H1 (cell line): ENCODE results near the gene KLK4. TPM values are rescaled to one million over a fixed set of nuclear protein-coding genes. Genes with fewer than 3 reads are reported as not detected.

Experiments
- CTCF ChIA-PET: fragments of 300-600 bp; sonication (Branson Sonifier 250); formaldehyde crosslinking; loops from one replicate; lab custom pipeline; 2021; ENCODE audit not compliant: partially characterized antibody; lab: Charles Lee
- POLR2A ChIA-PET: fragments of 300-600 bp; sonication (Branson Sonifier 250); formaldehyde crosslinking; loops from one replicate; lab custom pipeline; 2021; ENCODE audit warnings: inconsistent platforms; ENCODE audit not compliant: partially characterized antibody; lab: Charles Lee
- DNase-seq, 2 experiments: peaks; one replicate each; pipeline versions ENCODE4 v3.0.0 to v3.0.0-alpha.2; 2010 to 2022; ENCODE audit warnings: low spot score in 2 of 2, low read depth in 1 of 2, mixed read lengths in 1 of 2
- FAIRE-seq: peaks from 2 replicates; lab custom pipeline; 2011; peaks lifted over from hg19 to GRCh38; lab: Jason Lieb, UNC
- H2AFZ ChIP-seq: 2 replicates; pipeline ENCODE4 v1.8.1; 2012; ENCODE audit warnings: low read length, inconsistent platforms
- H2AK5ac ChIP-seq: 2 replicates; pipeline ENCODE4 v1.6.1; 2013; ENCODE audit warnings: low read depth, low read length
- H2BK120ac ChIP-seq: replicated peaks from 2 replicates; pipeline ENCODE3; 2013; ENCODE audit warnings: low read depth, low read length, inconsistent platforms
- H2BK12ac ChIP-seq: 2 replicates; pipeline ENCODE4 v1.6.1; 2013; ENCODE audit warnings: low read depth, low read length
- H2BK15ac ChIP-seq: 2 replicates; pipeline ENCODE4 v1.6.1; 2013; ENCODE audit warnings: low read length
- H2BK20ac ChIP-seq: 2 replicates; pipeline ENCODE4 v1.6.1; 2013; ENCODE audit warnings: low read length
- H2BK5ac ChIP-seq: 2 replicates; pipeline ENCODE4 v1.6.1; 2013; ENCODE audit warnings: low read depth, low read length
- H3K14ac ChIP-seq: 2 replicates; pipeline ENCODE4 v1.6.1; 2013; ENCODE audit warnings: inconsistent platforms; ENCODE audit not compliant: insufficient read length
- H3K18ac ChIP-seq: 2 replicates; pipeline ENCODE4 v1.6.1; 2013; ENCODE audit warnings: low read length; ENCODE audit errors: extremely low read depth
- H3K23ac ChIP-seq: 2 replicates; pipeline ENCODE4 v1.6.1; 2013; ENCODE audit warnings: inconsistent platforms; ENCODE audit not compliant: insufficient read length
- H3K23me2 ChIP-seq: 2 replicates; pipeline ENCODE4 v1.6.1; 2013; ENCODE audit warnings: low read depth, low read length
- H3K27ac ChIP-seq: 2 replicates; pipeline ENCODE4 v1.6.1; 2011; ENCODE audit warnings: low read depth, low read length, inconsistent platforms
- H3K27me3 ChIP-seq, 4 experiments: replicated peaks in 1 of 4; 1 replicate in 1 of 4; 2 replicates in 3 of 4; pipeline versions ENCODE4 v1.6.1 to v1.8.1; 2011 to 2013; ENCODE audit warnings: low read length in 3 of 4, mild to moderate bottlenecking in 3 of 4, inconsistent platforms in 2 of 4, mixed read lengths in 2 of 4, moderate library complexity in 1 of 4; ENCODE audit not compliant: control insufficient read depth in 3 of 4, insufficient read depth in 3 of 4; ENCODE audit errors: extremely low read depth in 1 of 4
- H3K36me3 ChIP-seq, 4 experiments: 2 replicates each; pipeline versions ENCODE4 v1.6.1 to v1.8.1; 2011 to 2013; ENCODE audit warnings: mild to moderate bottlenecking in 4 of 4, low read length in 3 of 4, moderate library complexity in 2 of 4, control low read depth in 1 of 4, inconsistent platforms in 1 of 4; ENCODE audit not compliant: insufficient read depth in 4 of 4, control insufficient read depth in 2 of 4
- H3K4ac ChIP-seq: replicated peaks from 2 replicates; pipeline ENCODE3; 2013; ENCODE audit warnings: low read length, low read depth, mixed read lengths, inconsistent platforms; ENCODE audit not compliant: insufficient read length
- H3K4me1 ChIP-seq, 4 experiments: replicated peaks in 1 of 4; 1 replicate in 1 of 4; 2 replicates in 3 of 4; pipeline versions ENCODE4 v1.6.1 to v1.8.1; 2011 to 2013; ENCODE audit warnings: low read length in 3 of 4, inconsistent platforms in 2 of 4, mixed read lengths in 1 of 4; ENCODE audit not compliant: insufficient read depth in 4 of 4, control insufficient read depth in 3 of 4
- H3K4me2 ChIP-seq, 2 experiments: 2 replicates each; pipeline versions ENCODE4 v1.6.1 to v1.8.1; 2011 to 2013; ENCODE audit warnings: low read depth in 2 of 2, low read length in 2 of 2, control low read depth in 1 of 2, inconsistent platforms in 1 of 2, mild to moderate bottlenecking in 1 of 2; ENCODE audit not compliant: insufficient read depth in 1 of 2
- H3K4me3 ChIP-seq, 4 experiments: fragments of 200-600, 300-600 bp in 1 of 4; sonication (generic), shearing (Covaris generic), sonication (Bioruptor Twin) in 1 of 4; 2 replicates each; pipeline versions ENCODE4 v1.5.1 to v1.8.1; 2011 to 2016; ENCODE audit warnings: low read length in 4 of 4, low read depth in 3 of 4, control low read depth in 2 of 4, inconsistent platforms in 2 of 4, mild to moderate bottlenecking in 2 of 4, mixed read lengths in 1 of 4, moderate library complexity in 1 of 4; ENCODE audit not compliant: insufficient read depth in 2 of 4; ENCODE audit errors: extremely low read depth in 1 of 4
- H3K56ac ChIP-seq: replicated peaks from 2 replicates; pipeline ENCODE3; 2013; ENCODE audit warnings: low read depth, mild to moderate bottlenecking, mixed read lengths, low read length, inconsistent platforms; ENCODE audit not compliant: insufficient read length
- H3K79me1 ChIP-seq: 2 replicates; pipeline ENCODE4 v1.6.1; 2013; ENCODE audit warnings: low read depth, low read length, control low read depth
- H3K79me2 ChIP-seq, 2 experiments: 2 replicates each; pipeline versions ENCODE4 v1.6.1 to v1.8.1; 2012 to 2013; ENCODE audit warnings: low read length in 2 of 2, mild to moderate bottlenecking in 2 of 2, inconsistent platforms in 1 of 2; ENCODE audit not compliant: insufficient read depth in 2 of 2, control insufficient read depth in 1 of 2
- H3K9ac ChIP-seq, 4 experiments: replicated peaks in 1 of 4; 1 replicate in 1 of 4; 2 replicates in 3 of 4; pipeline versions ENCODE4 v1.6.1 to v1.8.1; 2011 to 2013; ENCODE audit warnings: low read depth in 3 of 4, low read length in 3 of 4, control low read depth in 2 of 4, mild to moderate bottlenecking in 2 of 4, moderate library complexity in 2 of 4, inconsistent platforms in 1 of 4; ENCODE audit errors: extremely low read depth in 1 of 4
- H3K9me3 ChIP-seq, 2 experiments: 2 replicates each; pipeline versions ENCODE4 v1.6.1 to v1.8.1; 2012 to 2013; ENCODE audit warnings: mild to moderate bottlenecking in 2 of 2, moderate library complexity in 2 of 2, control low read depth in 1 of 2, inconsistent platforms in 1 of 2, low read depth in 1 of 2, low read length in 1 of 2, mixed read lengths in 1 of 2; ENCODE audit not compliant: insufficient read depth in 2 of 2
- H4K20me1 ChIP-seq, 2 experiments: replicated peaks in 1 of 2; 2 replicates each; pipeline versions ENCODE3 to v1.8.1; 2011 to 2013; ENCODE audit warnings: inconsistent platforms in 2 of 2, low read length in 2 of 2, mild to moderate bottlenecking in 1 of 2; ENCODE audit not compliant: insufficient read depth in 2 of 2, control insufficient read depth in 1 of 2
- H4K5ac ChIP-seq: 2 replicates; pipeline ENCODE4 v1.6.1; 2013; ENCODE audit warnings: low read length, low read depth, mixed read lengths, inconsistent platforms; ENCODE audit not compliant: insufficient read length
- H4K8ac ChIP-seq: 2 replicates; pipeline ENCODE4 v1.8.0; 2013; ENCODE audit warnings: mild to moderate bottlenecking, moderate library complexity, low read length, inconsistent platforms; ENCODE audit not compliant: insufficient read depth; ENCODE audit errors: extremely low read depth
- H4K91ac ChIP-seq: replicated peaks from 2 replicates; pipeline ENCODE3; 2013; ENCODE audit warnings: low read length, mixed read lengths, inconsistent platforms; ENCODE audit not compliant: insufficient read length
- BCL11A ChIP-seq, 2 experiments: IDR thresholded peaks; one replicate each; pipeline ENCODE4 v1.6.1; 2011; ENCODE audit warnings: low read depth in 2 of 2, low read length in 2 of 2, mild to moderate bottlenecking in 2 of 2
- CEBPB ChIP-seq: IDR thresholded peaks from 2 replicates; pipeline ENCODE4 v1.6.1; 2012; ENCODE audit warnings: low read depth, low read length
- KDM4A ChIP-seq: IDR thresholded peaks from one replicate; pipeline ENCODE4 v1.7.1; 2012; ENCODE audit warnings: low read depth, mild to moderate bottlenecking, moderate library complexity, low read length, inconsistent platforms; ENCODE audit not compliant: severe bottlenecking
- KDM5A ChIP-seq: fragments of 200-600 bp; IDR thresholded peaks from 2 replicates; pipeline ENCODE4 v1.7.1; 2012; ENCODE audit warnings: mild to moderate bottlenecking, low read length, inconsistent platforms, mixed read lengths
- POLR2A ChIP-seq, 2 experiments: IDR thresholded peaks; 1 replicate in 1 of 2; 2 replicates in 1 of 2; pipeline ENCODE4 v1.6.1; 2011; ENCODE audit warnings: low read depth in 2 of 2, low read length in 2 of 2, mild to moderate bottlenecking in 2 of 2; ENCODE audit errors: control extremely low read depth in 1 of 2
- RXRA ChIP-seq: IDR thresholded peaks from 2 replicates; pipeline ENCODE4 v1.6.1; 2011; ENCODE audit warnings: low read depth, mild to moderate bottlenecking, low read length, moderate library complexity; ENCODE audit not compliant: insufficient read depth
- WGBS, 2 experiments: shearing (Covaris generic) in 1 of 2; methylation state at CpG; one replicate each; pipeline versions ENCODE4 v1.1.6 to v1.1.7; 2013 to 2015; ENCODE audit warnings: low lambda C conversion rate in 2 of 2, mixed read lengths in 2 of 2, inconsistent platforms in 1 of 2, low coverage in 1 of 2, missing lambda C conversion rate in 1 of 2; ENCODE audit not compliant: insufficient replicate concordance in 2 of 2, insufficient coverage in 1 of 2, insufficient read length in 1 of 2; ENCODE audit errors: extremely low coverage in 1 of 2, missing lambda C conversion rate in 1 of 2; 5-methylcytosine and 5-hydroxymethylcytosine counted together
- polyA plus RNA-seq, 7 experiments: library from polyadenylated mRNA; depleted of rRNA in 3 of 7; stranded (reverse) in 5 of 7; unstranded in 2 of 7; fragments of >200 nt in 5 of 7; fragments of 200-250 nt in 2 of 7; gene quantifications; 1 replicate in 5 of 7; 2 replicates in 1 of 7; 4 replicates in 1 of 7; pipeline versions ENCODE4 v1.2.1 to v1.2.3, GENCODE V29; 2011 to 2013; ENCODE audit warnings: missing spikeins in 2 of 7, mixed read lengths in 2 of 7
- total RNA-seq: library from RNA; stranded (reverse); fragmentation: NEBNext Ultra II Directional; extraction: Animal tissue kit (Norgen Biotek cat#: 25700); gene quantifications from 2 replicates; pipeline ENCODE4 v1.2.1, GENCODE V29; 2021

The KLK4 gene
- total and polyA plus RNA-seq, 2 of the 8 experiments (the other 6 are each of a cell fraction or from before 2014, with no cell fraction given): 0.44 TPM; not detected in 1

GRCh38 chr19:50939596-50939995 lies 28.4 kb upstream of the KLK4 start:
- WGBS, 2 experiments: 79% methylated on average over 2 of the region's 2 CpGs; no CpG with 5 or more reads in 1 of the 2 experiments
- Histone ChIP-seq H2AFZ (no peak overlapping the region), H3K14ac (no peak overlapping the region), H3K79me2 (no peaks in the 10 kb centered on the region), H3K4ac (no peak overlapping the region), H3K4me1 (no peaks in the 10 kb centered on the region), H3K56ac (no peak overlapping the region), H2AK5ac (no peak overlapping the region), H3K27me3 (no peaks in the 10 kb centered on the region), H4K20me1 (no peaks in the 10 kb centered on the region), H3K79me1 (no peaks in the 10 kb centered on the region), H3K23me2 (no peaks in the 10 kb centered on the region), H2BK20ac (no peak overlapping the region), H3K18ac (no peak overlapping the region), H2BK5ac (no peak overlapping the region), H2BK15ac (no peak overlapping the region), H3K36me3 (no peaks in the 10 kb centered on the region), H3K4me2 (no peak overlapping the region), H3K27ac (no peak overlapping the region), H2BK12ac (no peak overlapping the region), H3K9ac (no peak overlapping the region), H3K9me3 (no peaks in the 10 kb centered on the region), H3K4me3 (no peak overlapping the region), H4K8ac (no peak overlapping the region), H2BK120ac (no peak overlapping the region), H4K91ac (no peak overlapping the region), H3K23ac (no peak overlapping the region), H4K5ac (no peak overlapping the region)
- FAIRE-seq: no peak
- CTCF ChIA-PET: interaction anchor here (0.6 to 2.0 kb wide), 5 partner anchors 9 to 157 kb away, joined by 3 to 5 read pairs (median 3); no protein-coding TSS in a partner anchor
- DNase-seq: no peak
- TF ChIP-seq KDM5A (no peak), KDM4A (no peak), RXRA (no peak), BCL11A (IDR thresholded peaks at IDR 0.05; ENCODE audit: low read depth in 2 of 2, low read length in 2 of 2) (no peak), CEBPB (no peak), POLR2A (IDR thresholded peaks at IDR 0.05; ENCODE audit: control extremely low read depth in 1 of 2, low read depth in 2 of 2, low read length in 2 of 2) (no peak)
- POLR2A ChIA-PET: no interaction called here
